NCI-H526 treated with DMSO at 0.1 percent for 48 hours (cell line): ENCODE data around the gene EXOC1L.
A peak's percentile ranks its signal among the peaks of the same experiment; 100 is the strongest.

Experiments used
- DNase-seq: peaks from one replicate; lab custom pipeline; 2025; lab: John Stamatoyannopoulos, UW

EXOC1L gene

DNA sequence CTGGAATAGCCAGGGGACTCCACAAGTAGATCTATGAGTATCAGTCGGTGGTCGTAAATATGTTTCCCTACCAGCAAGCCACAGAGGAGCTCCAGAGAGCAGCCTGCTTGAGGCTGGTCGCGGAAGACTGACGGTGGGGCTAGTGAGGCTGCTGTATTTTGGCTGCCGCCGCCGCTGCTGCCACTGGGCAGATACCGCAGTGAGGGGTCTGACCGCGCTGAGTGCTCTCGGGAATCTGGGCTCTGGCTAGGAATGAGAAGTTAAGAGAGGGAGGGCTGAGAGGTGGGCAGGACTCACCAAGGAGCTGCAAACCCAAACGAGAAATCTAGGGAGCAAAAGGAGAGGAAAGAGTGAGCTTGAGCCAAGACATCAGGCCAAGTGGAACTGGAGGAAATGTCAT is at the start of gene EXOC1L:
TSS of gene EXOC1L (plus strand) at position 157 of the 400 bp plus-strand sequence. CDS start at position 394, 237 bp downstream.
- DNase-seq: peak; percentile 57

DNA sequence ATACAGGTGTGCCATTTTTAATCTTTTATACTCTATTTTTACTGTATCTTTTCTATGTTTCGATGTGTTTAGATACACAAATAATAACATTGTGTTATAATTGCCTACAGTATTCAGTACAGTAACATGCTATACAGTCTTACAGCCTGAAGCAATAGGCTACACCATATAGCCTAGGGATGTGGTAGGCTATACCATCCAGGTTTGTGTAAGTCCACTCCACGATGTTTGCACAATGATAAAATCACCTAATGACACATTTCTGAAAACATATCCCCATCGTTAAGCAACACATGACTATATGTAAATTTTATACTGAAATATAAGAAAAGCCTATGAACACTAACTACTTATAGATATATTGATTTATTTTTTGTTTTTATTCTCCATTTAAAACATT is 48.9 kb upstream of the EXOC1L start:
- DNase-seq: no peak

DNA sequence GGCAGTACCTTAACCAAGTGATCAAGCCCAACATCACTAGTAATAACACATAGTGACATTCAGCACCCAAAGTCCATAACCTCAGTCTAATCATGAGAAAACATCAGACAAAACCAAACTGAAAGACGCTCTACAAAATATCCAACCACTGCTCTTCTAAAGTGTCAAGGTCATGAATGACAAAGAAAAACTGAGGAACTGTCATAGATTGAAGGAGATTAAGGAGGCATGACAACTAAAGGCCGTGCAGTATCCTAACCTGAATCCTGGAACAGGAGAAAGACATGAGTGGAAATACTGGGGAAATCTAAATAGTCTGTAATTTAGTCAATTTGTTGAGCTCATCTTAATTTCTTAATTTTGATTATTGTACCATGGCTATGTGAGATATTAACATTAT is 38.2 kb upstream of the EXOC1L start:
- no peak for DNase-seq

GRCh38 chr4:55781812-55782211 is 37.8 kb upstream of the EXOC1L start:
- DNase-seq: no peak

GRCh38 chr4:55783584-55783983 is 36.0 kb upstream of the EXOC1L start:
- no peak for DNase-seq

DNA sequence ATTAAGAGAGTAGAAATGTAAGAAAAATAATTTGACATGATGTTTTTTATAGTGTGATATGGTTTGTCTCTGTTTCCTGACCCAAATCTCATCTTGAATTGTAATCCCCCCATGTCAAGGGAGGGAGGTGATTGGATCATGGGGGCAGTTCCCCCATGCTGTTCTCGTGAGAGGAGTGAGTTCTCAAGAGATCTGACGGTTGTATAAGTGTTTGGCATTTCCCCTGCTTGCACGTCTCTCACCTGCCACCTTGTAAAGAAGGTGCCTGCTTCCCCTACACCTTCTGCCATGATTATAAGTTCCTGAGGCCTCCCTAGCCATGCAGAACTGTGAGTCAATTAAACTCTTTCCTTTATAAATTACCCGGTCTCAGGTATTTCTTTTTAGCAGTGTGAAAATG is 34.8 kb upstream of the EXOC1L start:
- DNase-seq: no peak

DNA sequence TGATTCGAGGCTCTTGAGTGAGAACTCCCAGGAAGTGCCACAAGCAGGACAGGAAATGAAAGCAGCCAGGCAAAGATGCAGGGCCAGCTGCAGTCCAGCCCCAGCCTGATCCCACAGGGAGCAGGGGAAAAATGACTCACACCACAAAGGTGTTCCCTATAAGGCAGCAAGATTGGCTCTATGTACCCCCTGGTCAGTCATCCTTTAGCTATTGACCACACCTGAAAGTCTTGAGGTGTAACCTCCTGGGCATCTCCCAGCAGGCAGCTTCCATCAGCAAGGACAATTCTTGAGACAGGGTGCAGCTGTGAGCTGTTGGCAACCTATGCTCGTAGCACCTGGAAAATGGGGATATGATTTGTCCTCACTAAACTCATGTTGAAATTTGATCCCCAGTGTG is 27.9 kb upstream of the EXOC1L start:
- no peak for DNase-seq

- no peak for DNase-seq
These were observed 26.1 kb upstream of the EXOC1L start for GRCh38 chr4:55793479-55793878.

GRCh38 chr4:55794053-55794452 is 25.5 kb upstream of the EXOC1L start:
- DNase-seq: no peak

- DNase-seq: no peak
These were observed 24.2 kb upstream of the EXOC1L start for GRCh38 chr4:55795341-55795740.

- no peak for DNase-seq
These were observed 18.1 kb upstream of the EXOC1L start for GRCh38 chr4:55801498-55801897.

GRCh38 chr4:55807556-55807955 is 12.0 kb upstream of the EXOC1L start:
- no peak for DNase-seq

GRCh38 chr4:55808186-55808585 is 11.4 kb upstream of the EXOC1L start:
- DNase-seq: no peak

DNA sequence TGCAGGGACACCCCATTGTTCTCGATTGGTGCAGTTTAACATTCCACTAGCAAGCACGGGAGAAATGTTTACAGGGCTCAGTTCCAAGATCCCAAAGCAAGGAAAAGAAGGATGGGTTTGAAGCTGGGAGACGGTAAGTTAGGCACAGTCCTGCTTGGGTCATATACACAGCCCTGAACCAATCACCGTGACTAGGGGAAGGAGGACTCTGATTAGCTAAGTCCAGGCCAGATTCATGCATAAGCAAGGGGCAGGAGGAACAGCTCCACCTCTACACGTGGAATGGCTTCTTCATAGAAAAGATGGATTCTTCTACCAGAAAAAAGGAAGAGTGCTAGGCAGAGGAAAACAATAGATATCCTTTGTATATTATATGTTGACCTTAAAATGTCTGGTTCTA is 11.0 kb upstream of the EXOC1L start:
- DNase-seq: no peak

DNA sequence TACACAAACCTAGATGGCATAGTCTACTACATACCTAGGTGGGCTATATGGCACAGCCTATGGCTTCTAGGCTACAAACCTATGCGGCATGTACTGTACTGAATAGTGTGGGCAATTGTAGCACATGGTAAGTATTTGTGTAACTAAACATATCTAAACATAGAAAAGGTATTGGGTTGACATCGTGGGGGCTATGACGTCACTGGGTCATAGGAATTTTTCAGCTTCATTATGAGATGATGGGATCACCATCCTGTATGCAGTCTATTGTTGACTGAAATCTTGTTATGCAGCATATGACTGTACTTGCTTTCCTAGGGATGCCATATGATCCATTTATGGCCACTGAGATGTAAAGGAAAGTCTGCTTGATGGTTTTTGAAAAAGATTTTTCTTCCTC is 1.9 kb upstream of the EXOC1L start:
- no peak for DNase-seq

- no peak for DNase-seq
These were observed 689 bp downstream of the EXOC1L start for GRCh38 chr4:55820279-55820678.

DNA sequence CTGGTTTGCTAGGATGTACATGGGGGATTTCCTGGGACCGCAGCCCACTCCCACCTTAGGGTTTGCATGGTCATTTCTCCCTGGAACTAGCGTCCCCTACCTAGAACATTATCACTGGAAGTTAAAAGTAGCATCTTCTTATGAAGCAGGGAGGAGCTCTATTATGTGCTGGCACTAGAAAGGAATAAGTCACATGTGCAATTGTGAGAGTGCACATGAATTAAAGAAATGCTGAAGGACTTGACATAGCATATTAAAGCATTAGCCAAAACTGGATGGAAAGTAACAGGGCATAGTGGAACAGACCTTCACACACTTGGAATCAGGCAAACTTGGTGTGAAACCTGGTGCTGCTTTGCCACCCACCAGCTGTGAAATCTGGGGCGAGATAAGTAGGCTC is 2.7 kb downstream of the EXOC1L start:
- no peak for DNase-seq

DNA sequence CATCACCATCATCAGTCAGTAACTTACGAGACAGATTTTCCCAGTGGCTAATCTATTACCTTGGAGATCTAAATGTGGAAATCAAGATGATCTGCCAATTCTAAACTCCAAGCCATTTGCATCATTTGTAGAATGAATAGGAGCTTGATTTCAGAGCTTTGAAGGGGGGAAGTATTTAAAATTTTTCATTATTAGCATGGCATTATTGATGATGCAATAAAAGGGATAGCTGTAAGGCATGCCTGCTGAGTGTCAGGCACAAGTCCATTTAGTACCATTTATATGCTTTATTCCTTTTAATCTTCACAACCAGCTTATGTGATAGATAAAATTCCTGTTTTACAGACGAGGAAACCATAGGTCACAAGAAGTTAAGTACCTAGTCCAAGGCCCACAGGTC is 5.3 kb downstream of the EXOC1L start:
- no peak for DNase-seq

GRCh38 chr4:55826986-55827385 is 7.4 kb downstream of the EXOC1L start:
- no peak for DNase-seq

GRCh38 chr4:55827582-55827981 is 8.0 kb downstream of the EXOC1L start:
- DNase-seq: no peak

GRCh38 chr4:55830048-55830447 is 10.5 kb downstream of the EXOC1L start:
- DNase-seq: no peak

- peak; percentile 39 for DNase-seq
These were observed 11.1 kb downstream of the EXOC1L start for GRCh38 chr4:55830716-55831115.

DNA sequence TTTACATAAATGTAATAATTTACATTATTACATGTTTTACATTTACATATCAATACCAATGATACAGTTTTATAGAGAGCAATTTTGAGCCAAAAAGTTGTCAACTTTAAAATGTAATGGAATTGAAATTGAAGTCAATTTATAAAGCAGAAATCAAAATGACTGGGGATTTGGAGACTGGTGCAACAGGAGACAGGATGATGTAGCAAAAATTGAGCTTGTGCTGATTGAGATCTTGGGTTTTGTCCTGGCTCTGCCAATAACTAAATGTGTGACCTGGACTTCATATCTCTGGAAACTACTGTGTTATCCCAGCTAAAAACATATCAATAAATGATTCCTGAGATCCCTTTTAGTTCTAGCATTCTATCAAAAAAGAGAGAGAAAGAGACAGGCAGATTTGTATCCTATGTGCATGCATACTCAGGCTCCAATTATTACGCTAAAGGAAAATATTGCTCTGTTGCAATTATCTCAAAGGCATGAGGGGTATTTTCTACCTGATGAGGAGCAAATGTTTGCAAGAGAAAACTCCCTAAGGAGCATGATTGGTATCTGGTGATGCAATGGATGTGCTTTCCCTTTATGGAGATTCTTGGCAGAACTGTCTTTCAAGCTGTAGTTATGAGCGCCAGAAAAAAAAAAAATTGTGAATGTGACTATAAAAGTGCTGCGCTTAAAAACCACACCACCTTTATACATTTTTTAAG is 14.7 kb downstream of the EXOC1L start:
- no peak for DNase-seq

DNA sequence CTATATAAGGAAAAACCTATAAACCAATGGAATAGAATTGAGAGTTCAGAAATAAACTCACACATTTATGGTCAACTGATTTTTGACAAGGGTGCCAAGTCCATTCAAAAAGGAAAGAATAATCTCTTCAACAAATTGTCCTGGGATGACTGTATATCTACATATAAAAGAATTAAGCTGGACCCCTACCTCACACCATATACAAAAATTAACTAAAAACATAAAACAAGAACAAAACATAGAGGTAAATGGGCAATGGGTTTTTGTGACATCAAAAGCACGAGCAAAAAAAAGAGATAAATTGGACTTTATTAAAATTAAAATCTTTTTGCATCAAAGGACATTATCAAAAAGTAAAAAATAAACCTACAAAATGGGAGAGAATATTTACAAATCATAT is 18.3 kb downstream of the EXOC1L start:
- no peak for DNase-seq
